GM21390 (cell line): ENCODE data around the gene GPC2.
A peak's percentile ranks its signal among the peaks of the same experiment; 100 is the strongest.

Source experiments
- ATAC-seq: cut with Tn5 transposase; IDR thresholded peaks from one replicate; pipeline ENCODE4 v1.9.1; 2021; ENCODE audit not compliant: unreplicated experiment

GPC2 gene

GRCh38 chr7:100126239-100126930, 50.8 kb downstream of the GPC2 start:
- peak; percentile 24 for ATAC-seq

GRCh38 chr7:100124301-100125230, 52.6 kb downstream of the GPC2 start:
- ATAC-seq = no peak

GRCh38 chr7:100122568-100122967, 54.6 kb downstream of the GPC2 start:
- ATAC-seq = no peak

GRCh38 chr7:100122067-100122466, 55.1 kb downstream of the GPC2 start:
- no peak for ATAC-seq

GRCh38 chr7:100120733-100121036, 56.5 kb downstream of the GPC2 start:
- ATAC-seq = no peak

- peak; percentile 36 for ATAC-seq
Observed at GRCh38 chr7:100119970-100120732, 57.0 kb downstream of the GPC2 start.
